Measurements from ENCODE around the gene HSPA12A.

- TF ChIP-seq CTCF (IDR thresholded peaks at IDR 0.05) (no peak), POLR2A (IDR thresholded peaks at IDR 0.05) (no peak)
Observed at GRCh38 chr10:116720241-116720643, 22.1 kb downstream of the HSPA12A start.

All from Peyer's patch (tissue), 4 donors.